Immature natural killer cell (primary cell): Measurements from ENCODE around the gene PARP4. TPM values are rescaled to one million over a fixed set of nuclear protein-coding genes. Genes with fewer than 3 reads are reported as not detected.
"Not testable (repeated sequence)": the region's sequence is repeated elsewhere in the genome, so short reads cannot be mapped to it uniquely, and the experiment has no call there.

Experiments used
- DNase-seq, 3 donors: peaks; one replicate each; pipeline ENCODE4 v3.0.0; 2022; ENCODE audit warnings: mixed read lengths in 1 of 3
- H3K27ac Mint-ChIP-seq, 6 donors: one replicate each; pipeline ENCODE4 v1.8.0; 2020; ENCODE audit warnings: mixed read lengths in 6 of 6, mild to moderate bottlenecking in 5 of 6, inconsistent platforms in 4 of 6, moderate library complexity in 3 of 6
- H3K27me3 Mint-ChIP-seq, 3 donors: one replicate each; pipeline ENCODE4 v1.8.0; 2020 to 2021; ENCODE audit warnings: low read depth in 3 of 3, mild to moderate bottlenecking in 3 of 3, mixed read lengths in 3 of 3, moderate library complexity in 3 of 3, inconsistent platforms in 1 of 3
- H3K36me3 Mint-ChIP-seq, 3 donors: one replicate each; pipeline ENCODE4 v1.8.0; 2020; ENCODE audit warnings: mixed read lengths in 3 of 3, inconsistent platforms in 2 of 3, mild to moderate bottlenecking in 2 of 3
- H3K4me1 Mint-ChIP-seq, 2 donors: one replicate each; pipeline ENCODE4 v1.8.0; 2020; ENCODE audit warnings: inconsistent platforms in 2 of 2, mild to moderate bottlenecking in 2 of 2, mixed read lengths in 2 of 2, moderate library complexity in 1 of 2
- H3K4me3 Mint-ChIP-seq, 5 donors: one replicate each; pipeline ENCODE4 v1.8.0; 2020; ENCODE audit warnings: mild to moderate bottlenecking in 5 of 5, mixed read lengths in 5 of 5, inconsistent platforms in 3 of 5, moderate library complexity in 3 of 5
- H3K9me3 Mint-ChIP-seq, 6 donors: one replicate each; pipeline ENCODE4 v1.8.0; 2020; ENCODE audit warnings: mild to moderate bottlenecking in 6 of 6, mixed read lengths in 6 of 6, inconsistent platforms in 4 of 6, moderate library complexity in 3 of 6
- polyA plus RNA-seq, 3 donors: library from polyadenylated mRNA; unstranded; fragments of 300-500 nt; fragmentation: Illumina TruSeq; gene quantifications; one replicate each; pipeline ENCODE4 v1.2.3, GENCODE V29; 2021

PARP4 gene
- 10 to 100 TPM; 50.0 to 73.8 (median 54.5) TPM for polyA plus RNA-seq

DNA sequence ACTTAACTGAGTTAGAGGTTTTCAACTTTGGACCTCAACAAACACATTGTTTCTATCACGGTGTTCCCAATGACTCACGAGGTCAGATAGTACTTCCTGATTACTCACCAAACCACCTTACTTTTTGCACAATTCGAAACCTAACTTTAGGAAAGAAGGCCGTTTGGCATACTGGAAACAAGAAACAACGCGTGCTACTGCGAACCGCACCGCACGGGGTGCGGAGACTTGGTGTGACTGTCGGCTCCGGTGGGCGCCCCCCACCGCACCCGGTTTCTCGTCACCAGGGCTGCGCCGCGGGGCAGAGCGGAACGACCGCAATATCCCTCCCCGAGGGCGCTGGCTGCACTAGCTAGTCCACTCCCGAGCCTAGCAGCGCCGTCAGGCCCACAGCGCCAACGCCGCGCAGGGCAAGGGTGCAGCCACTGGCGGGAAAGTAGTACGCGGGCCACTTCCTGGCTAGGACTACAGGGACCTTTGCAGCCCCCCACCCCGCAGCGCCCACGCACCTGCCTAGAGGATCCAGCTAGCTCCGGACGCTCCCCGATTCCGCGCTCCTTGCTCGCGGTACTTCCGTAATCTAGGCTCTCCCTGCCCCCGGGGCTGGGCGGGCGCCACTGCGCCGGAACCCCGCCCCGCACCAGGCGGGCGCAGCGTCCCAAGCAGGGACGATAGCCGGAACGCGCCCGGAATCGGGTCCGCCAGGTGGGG lies at the start of gene PARP4:
Gene PARP4 (minus strand): TSS at position 582 of the 711 bp plus-strand sequence. CDS start 9,002 bp downstream, outside the sequence.
- H3K27ac Mint-ChIP-seq: peak within 1 kb of the TSS; percentile 88 to 96 (median 91)
- DNase-seq: peak; percentile 69 to 75 (median 73)
- peaks cover 0 to 8% (median 3%) of the 10 kb centered on the region in 3 donors for H3K27me3 Mint-ChIP-seq
- H3K36me3 Mint-ChIP-seq: peaks cover 4 to 8% (median 7%) of the 10 kb centered on the region in 3 donors
- peaks cover 46 to 47% of the 10 kb centered on the region in 2 donors for H3K4me1 Mint-ChIP-seq
- H3K9me3 Mint-ChIP-seq: no peaks in the 10 kb centered on the region
- H3K4me3 Mint-ChIP-seq: peak within 1 kb of the TSS; percentile 85 to 98 (median 90)

DNA sequence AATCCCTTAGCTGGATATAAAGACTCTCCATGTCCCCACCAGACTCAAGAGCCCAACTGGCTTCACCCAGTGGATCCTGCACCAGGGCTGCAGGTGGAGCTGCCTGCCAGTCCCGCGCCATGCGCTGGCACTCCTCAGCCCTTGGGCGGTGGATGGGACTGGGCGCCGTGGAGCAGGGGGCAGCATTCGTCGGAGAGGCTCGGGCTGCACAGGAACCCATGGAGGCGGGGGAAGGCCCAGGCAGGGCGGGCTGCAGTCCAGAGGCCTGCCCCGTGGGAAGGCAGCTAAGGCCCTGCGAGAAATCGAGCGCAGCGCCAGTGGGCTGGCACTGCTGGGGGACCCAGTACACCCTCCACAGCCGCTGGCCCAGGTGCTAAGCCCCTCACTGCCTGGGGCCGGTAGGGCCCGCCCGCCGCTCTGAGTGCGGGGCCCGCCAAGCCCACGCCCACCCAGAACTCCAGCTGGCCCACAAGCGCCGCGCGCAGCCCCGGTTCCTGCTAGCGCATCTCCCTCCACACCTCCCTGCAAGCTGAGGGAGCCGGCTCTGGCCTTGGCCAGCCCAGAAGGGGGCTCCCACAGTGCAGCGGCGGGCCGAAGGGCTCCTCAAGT lies 48.1 kb upstream of the PARP4 start:
- not testable (repeated sequence) for H3K27ac Mint-ChIP-seq, H3K36me3 Mint-ChIP-seq, H3K9me3 Mint-ChIP-seq, H3K4me3 Mint-ChIP-seq, DNase-seq
- Mint-ChIP-seq H3K4me1 (peaks cover 5 to 14% of the 10 kb centered on the region in 2 donors), H3K27me3 (peaks cover 5 to 17% (median 5%) of the 10 kb centered on the region in 3 donors)

DNA sequence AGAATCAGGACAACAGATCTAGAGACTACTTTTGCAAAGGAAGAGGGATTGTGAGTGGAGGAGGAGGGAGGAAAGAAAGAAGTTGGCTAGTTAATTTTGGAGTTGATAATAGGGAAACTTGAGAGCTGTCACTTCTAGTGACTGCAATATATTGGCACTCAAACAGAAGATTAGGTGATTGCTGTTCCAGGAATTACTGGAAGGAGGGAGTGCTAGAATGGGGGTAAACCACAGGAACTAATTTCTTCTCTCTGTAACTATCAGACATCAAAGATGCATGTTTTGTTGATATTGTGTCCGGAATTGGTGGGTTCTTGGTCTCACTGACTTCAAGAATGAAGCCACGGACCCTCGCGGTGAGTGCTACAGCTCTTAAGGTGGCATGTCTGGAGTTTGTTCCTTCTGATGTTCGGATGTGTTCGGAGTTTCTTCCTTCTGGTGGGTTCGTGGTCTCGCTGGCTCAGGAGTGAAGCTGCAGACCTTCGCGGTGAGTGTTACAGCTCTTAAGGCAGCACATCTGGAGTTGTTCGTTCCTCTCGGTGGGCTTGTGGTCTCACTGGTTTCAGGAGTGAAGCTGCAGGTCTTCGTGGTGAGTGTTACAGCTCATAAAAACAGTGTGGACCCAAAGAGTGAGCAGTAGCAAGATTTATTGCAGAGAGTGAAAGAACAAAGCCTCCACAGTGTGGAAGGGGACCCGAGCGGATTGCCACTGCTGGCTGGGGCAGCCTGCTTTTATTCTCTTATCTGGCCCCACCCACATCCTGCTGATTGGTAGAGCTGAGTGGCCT lies 47.0 kb upstream of the PARP4 start:
- Mint-ChIP-seq H3K4me3 (peak overlapping the region in 4 of 5 donors; percentile 13 to 65 (median 45)), H3K27me3 (peaks cover 5 to 18% (median 5%) of the 10 kb centered on the region in 3 donors), H3K4me1 (peaks cover 5 to 14% of the 10 kb centered on the region in 2 donors)
- not testable (repeated sequence) for H3K27ac Mint-ChIP-seq, H3K9me3 Mint-ChIP-seq, H3K36me3 Mint-ChIP-seq, DNase-seq

DNA sequence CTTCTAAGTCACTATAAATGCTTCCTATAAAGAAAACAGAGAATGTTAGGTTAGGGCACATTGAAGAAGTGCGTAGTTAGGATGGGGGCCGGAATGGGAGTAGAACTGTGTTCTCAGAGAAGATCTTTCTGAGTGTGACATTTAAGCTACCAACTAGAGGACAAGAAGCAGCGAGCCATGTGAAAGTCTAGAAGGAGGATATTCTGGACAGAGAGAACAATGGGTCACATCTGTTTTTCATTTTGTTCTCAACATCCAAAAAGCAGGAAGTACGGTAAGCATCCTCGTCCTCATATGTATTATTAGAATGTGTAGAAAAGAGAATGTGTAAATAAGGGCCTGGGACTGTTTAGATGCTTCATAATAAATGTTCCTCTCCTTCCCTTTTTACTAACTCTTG lies 44.5 kb upstream of the PARP4 start:
- Mint-ChIP-seq H3K36me3 (no peaks in the 10 kb centered on the region), H3K4me1 (peaks cover 5 to 14% of the 10 kb centered on the region in 2 donors), H3K27ac (no peak overlapping the region), H3K4me3 (no peak overlapping the region), H3K9me3 (peaks cover 0 to 4% (median 0%) of the 10 kb centered on the region in 6 donors), H3K27me3 (peaks cover 3 to 23% (median 14%) of the 10 kb centered on the region in 3 donors)
- no peak for DNase-seq

DNA sequence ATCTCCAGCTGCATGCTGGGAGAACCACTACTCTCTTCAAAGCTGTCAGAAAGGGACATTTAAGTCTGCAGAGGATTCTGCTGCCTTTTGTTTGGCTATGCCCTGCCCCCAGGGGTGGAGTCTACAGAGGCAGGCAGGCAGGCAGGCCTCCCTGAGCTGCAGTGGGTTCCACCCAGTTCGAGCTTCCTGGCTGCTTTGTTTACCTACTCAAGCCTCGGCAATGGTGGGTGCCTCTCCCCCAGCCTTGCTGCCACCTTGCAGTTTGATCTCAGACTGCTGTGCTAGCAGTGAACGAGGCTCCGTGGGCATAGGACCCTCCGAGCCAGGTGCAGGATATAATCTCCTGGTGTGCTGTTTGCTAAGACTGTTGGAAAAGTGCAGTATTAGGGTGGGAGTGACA lies 41.3 kb upstream of the PARP4 start:
- H3K4me1 Mint-ChIP-seq, DNase-seq, H3K27ac Mint-ChIP-seq, H3K36me3 Mint-ChIP-seq, H3K9me3 Mint-ChIP-seq, H3K4me3 Mint-ChIP-seq: not testable (repeated sequence)
- H3K27me3 Mint-ChIP-seq: peaks cover 7 to 23% (median 12%) of the 10 kb centered on the region in 3 donors

DNA sequence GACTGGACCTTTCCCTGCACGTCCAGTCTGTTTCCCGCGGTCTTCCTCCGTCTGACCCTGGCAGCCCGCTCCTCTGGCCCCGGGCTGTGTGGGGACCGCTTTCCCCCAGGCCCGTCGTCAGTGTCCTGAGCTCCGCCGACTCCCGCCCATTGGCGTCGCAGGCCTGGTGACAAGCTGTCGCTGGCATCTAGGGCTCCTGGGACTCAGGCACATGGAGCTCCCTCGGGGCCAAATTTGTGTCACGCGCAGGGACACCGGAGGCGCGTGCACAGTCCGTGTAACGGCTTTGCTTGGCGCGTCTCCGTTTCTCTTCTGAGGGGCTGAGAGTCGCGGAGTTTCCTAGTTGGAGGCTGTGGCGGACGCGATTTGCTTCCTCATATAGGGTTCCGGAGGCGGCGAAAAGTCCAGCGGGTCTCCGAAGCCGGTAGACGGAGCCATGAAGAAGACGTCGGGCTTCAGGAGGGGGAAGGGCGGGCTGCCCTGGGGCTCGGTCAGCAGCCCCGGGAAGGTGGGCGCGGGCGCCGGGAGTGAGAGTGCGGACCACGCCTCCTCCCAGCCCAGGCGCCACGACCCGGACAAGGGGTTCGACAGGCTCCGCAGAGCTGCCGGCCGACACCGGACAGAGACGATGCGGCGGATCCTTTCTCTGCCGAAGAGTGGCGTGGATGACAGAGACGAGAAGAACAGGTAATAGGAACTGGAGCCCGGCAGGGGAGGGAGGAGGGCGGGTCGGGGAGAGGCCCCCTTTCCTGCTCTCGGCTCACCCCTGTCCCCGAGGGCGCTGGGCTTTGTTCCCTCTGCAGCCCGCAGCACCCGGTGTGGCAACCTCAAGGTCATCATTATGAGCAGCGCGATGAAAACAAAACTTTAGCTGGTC lies 29.1 kb upstream of the PARP4 start:
- H3K4me3 Mint-ChIP-seq: peak overlapping the region; percentile 79 to 92 (median 87)
- peak; percentile 7 to 24 (median 11) for DNase-seq
- peaks cover 9 to 25% (median 18%) of the 10 kb centered on the region in 3 donors for H3K27me3 Mint-ChIP-seq
- H3K4me1 Mint-ChIP-seq: peaks cover 8 to 16% of the 10 kb centered on the region in 2 donors
- not testable (repeated sequence) for H3K9me3 Mint-ChIP-seq, H3K27ac Mint-ChIP-seq, H3K36me3 Mint-ChIP-seq

DNA sequence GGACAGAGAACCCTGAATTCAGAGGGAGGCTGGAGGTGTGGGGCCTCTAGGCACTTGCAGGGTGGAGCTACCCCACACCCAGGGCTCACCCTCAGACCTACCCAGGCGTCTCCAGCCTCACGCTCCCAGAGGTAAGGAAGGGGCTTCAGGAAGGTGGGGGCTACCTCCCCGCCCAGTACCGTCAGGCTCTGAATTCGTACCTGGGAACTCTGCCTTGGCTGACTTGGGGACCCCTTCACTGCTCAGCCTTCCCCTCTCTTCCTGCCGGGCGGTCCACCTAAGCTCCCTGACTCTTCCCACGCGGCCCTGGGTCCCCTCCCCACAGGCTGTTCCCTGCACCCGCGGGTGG lies 28.5 kb upstream of the PARP4 start:
- DNase-seq: no peak
- Mint-ChIP-seq H3K27ac (no peak overlapping the region), H3K27me3 (peaks cover 8 to 27% (median 18%) of the 10 kb centered on the region in 3 donors), H3K9me3 (no peaks in the 10 kb centered on the region), H3K4me3 (peak overlapping the region in 3 of 5 donors; percentile 86 to 90 (median 87)), H3K36me3 (no peaks in the 10 kb centered on the region), H3K4me1 (peaks cover 8 to 16% of the 10 kb centered on the region in 2 donors)

DNA sequence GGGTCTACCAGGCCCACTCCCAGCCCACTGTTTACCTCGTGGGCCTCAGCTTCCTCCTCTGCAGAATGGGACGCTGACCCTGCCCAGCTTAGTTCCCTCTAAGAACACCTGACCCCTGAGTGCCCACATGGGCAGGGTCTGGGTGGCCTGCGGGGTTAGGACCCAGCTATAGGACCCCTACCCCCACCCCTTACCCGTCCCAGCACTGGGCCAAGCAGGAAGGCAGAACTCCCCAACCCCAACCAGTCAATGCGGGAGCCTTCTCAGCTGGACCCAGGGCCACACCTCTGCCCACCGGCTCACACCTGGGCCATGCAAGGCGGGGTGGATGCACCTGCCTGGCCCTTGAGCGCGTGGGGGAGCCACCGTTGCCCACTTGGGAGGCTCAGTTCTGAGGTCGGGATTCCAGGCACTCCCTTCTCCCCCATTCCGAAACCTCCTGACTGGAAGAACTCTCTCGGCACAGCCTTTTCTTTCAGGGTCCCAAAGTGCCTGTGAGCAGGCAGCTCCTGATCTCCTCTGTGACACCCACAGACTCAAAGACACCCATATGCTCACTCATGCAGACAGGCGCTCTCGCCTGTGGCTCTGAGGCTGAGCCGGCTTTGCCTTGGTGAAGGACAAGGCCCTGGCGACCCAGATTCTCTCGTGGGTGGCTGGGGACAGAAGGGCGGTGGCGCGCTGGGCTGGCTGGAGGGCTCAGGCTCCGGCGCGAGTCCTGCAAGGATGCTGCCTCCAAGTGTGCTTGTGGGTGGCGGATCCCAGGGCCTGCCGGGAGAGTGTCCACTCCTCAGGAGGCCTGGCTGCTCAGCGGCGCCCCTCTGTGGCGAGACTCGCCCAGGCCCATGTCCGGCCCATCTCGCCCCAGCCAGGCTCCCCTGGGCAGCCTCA lies 27.9 kb upstream of the PARP4 start:
- no peaks in the 10 kb centered on the region for H3K9me3 Mint-ChIP-seq
- no peak overlapping the region for H3K27ac Mint-ChIP-seq
- H3K27me3 Mint-ChIP-seq: peaks cover 7 to 27% (median 21%) of the 10 kb centered on the region in 3 donors
- peak overlapping the region in 2 of 5 donors; percentile 12 to 49 for H3K4me3 Mint-ChIP-seq
- peak in 1 of 3 donors; percentile 1 for DNase-seq
- H3K36me3 Mint-ChIP-seq: no peaks in the 10 kb centered on the region
- H3K4me1 Mint-ChIP-seq: peaks cover 8 to 16% of the 10 kb centered on the region in 2 donors

DNA sequence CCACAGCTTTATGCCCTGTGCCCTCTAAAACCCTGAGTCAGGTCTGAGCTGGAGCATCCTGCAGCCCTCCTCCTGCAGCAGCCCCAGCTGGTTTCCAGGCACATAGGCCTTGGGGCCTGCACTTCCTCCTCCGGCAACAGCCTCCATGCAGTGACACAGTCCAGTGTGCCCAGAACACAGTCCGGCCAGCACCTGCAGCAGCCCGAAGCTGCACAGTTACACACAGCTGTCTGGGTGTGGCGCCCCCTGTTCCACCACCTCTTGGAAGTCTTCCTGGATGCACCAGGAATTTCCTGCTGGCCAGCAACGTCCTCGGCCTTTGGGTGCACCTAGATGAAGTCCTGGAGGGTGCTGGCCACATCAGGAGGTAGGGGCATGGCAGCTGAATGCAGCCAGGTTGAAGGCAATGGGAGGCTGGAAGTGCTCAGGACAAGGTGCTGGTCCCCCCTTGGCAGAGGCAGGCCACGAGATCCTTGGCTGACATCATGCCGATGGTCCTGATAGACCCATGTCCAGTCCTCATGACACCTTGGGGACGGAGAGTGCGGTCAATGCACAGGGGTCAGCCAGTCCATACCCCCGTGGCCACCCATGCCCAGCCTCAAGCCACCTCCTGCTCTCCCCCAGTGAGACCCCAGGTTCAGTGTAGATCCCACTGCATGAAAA lies 27.1 kb upstream of the PARP4 start:
- Mint-ChIP-seq H3K36me3 (no peaks in the 10 kb centered on the region), H3K4me1 (peaks cover 8 to 16% of the 10 kb centered on the region in 2 donors), H3K4me3 (no peak overlapping the region), H3K9me3 (no peaks in the 10 kb centered on the region), H3K27me3 (peaks cover 7 to 27% (median 22%) of the 10 kb centered on the region in 3 donors), H3K27ac (no peak overlapping the region)
- no peak for DNase-seq

DNA sequence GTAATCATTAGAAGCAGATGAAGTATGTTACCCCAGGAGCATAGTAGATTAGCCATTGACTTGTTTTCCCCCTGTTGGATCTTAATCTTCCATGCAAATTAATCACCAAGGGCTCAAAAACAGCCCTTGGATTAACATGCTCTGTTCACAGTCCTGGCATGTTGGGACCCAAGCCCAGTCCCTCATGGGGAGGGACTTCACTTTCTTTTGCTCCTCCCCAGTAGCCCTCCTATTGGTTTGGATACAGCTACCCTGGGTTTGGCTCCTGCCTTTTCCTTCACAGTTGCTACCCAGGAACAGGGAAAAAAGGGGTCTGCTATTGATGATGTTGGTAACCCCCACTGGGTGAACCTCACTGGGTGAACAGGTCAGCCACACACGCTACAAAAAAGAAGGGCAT lies 16.9 kb upstream of the PARP4 start:
- no peak for DNase-seq
- no peak overlapping the region for H3K4me3 Mint-ChIP-seq
- no peaks in the 10 kb centered on the region for H3K36me3 Mint-ChIP-seq
- no peaks in the 10 kb centered on the region for H3K4me1 Mint-ChIP-seq
- no peak overlapping the region for H3K27ac Mint-ChIP-seq
- no peaks in the 10 kb centered on the region for H3K9me3 Mint-ChIP-seq
- H3K27me3 Mint-ChIP-seq: peaks cover 4 to 28% (median 10%) of the 10 kb centered on the region in 3 donors

DNA sequence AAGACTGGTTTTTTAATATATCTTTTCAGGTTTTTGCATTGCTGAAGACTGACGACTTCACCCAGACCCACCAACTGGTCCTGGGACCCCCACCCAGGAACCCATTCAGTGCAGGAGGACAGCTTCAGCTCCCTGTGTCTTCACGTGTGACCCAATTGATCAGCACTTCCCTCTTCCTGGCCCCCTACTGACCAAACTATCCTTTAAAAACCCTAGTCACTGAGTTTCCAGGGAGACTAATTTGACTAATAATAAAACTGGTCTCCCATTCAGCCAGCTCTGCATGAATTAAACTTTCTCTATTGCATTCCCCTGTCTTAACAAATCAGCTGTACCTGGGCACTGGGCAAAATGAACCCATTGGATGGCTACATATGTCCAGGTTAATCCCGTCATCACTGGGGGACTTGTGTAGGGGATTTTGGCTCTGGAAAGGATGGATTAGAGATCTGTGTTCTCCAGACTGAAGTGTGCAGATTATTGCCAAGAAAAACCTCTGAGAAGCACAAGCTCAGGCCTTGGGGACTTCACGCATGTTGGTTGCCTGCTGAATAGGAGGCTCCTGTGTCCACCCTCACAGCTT lies 16.3 kb upstream of the PARP4 start:
- H3K4me3 Mint-ChIP-seq: no peak overlapping the region
- H3K27me3 Mint-ChIP-seq: peaks cover 4 to 23% (median 8%) of the 10 kb centered on the region in 3 donors
- DNase-seq: no peak
- H3K36me3 Mint-ChIP-seq: no peaks in the 10 kb centered on the region
- H3K4me1 Mint-ChIP-seq: no peaks in the 10 kb centered on the region
- H3K27ac Mint-ChIP-seq: no peak overlapping the region
- H3K9me3 Mint-ChIP-seq: no peaks in the 10 kb centered on the region
